Endothelial cell of umbilical vein (primary cell): ENCODE data around the gene RAB43. TPM values are rescaled to one million over a fixed set of nuclear protein-coding genes. Genes with fewer than 3 reads are reported as not detected.

ENCODE experiments used
- BruUV-seq: library from RNA; stranded (reverse); fragments of 400-500 nt; replicated peaks from 2 replicates; lab custom pipeline; 2021; lab: Mats Ljungman, UMichigan
- CTCF ChIA-PET: fragments of 300-600, 350-600 bp; sonication (Branson Sonifier 250); formaldehyde crosslinking; loops from one replicate; lab custom pipeline; 2021; ENCODE audit warnings: antibody characterized with exemption, inconsistent platforms; lab: Charles Lee
- POLR2A ChIA-PET: fragments of 300-600, 350-600 bp; sonication (Branson Sonifier 250); formaldehyde crosslinking; loops from one replicate; lab custom pipeline; 2021; ENCODE audit warnings: antibody characterized with exemption, inconsistent platforms; lab: Charles Lee
- DNase-seq: peaks from one replicate; pipeline ENCODE4 v3.0.0-alpha.2; 2011; ENCODE audit warnings: low read depth, low spot score
- FAIRE-seq: peaks from 2 replicates; lab custom pipeline; 2011; peaks lifted over from hg19 to GRCh38; lab: Jason Lieb, UNC
- H2AFZ ChIP-seq: 2 replicates; pipeline ENCODE4 v1.6.0; 2012; ENCODE audit warnings: low read depth, low read length, control low read depth, inconsistent platforms
- H3K27ac ChIP-seq: 2 replicates; pipeline ENCODE4 v1.5.1; 2011; ENCODE audit warnings: low read depth, mild to moderate bottlenecking, control low read depth, low read length, moderate library complexity; ENCODE audit not compliant: insufficient read depth
- H3K27me3 ChIP-seq, 2 experiments: 2 replicates each; pipeline versions ENCODE4 v1.6.0 to v1.6.1; 2011; ENCODE audit warnings: low read length in 2 of 2, mixed read lengths in 1 of 2; ENCODE audit not compliant: control insufficient read depth in 2 of 2, insufficient read depth in 2 of 2
- H3K36me3 ChIP-seq, 2 experiments: 2 replicates in 1 of 2; 3 replicates in 1 of 2; pipeline ENCODE4 v1.5.1; 2011; ENCODE audit warnings: low read length in 2 of 2, mild to moderate bottlenecking in 1 of 2, moderate library complexity in 1 of 2; ENCODE audit not compliant: control insufficient read depth in 2 of 2, insufficient read depth in 2 of 2; ENCODE audit errors: extremely low read depth in 1 of 2
- H3K4me1 ChIP-seq: 3 replicates; pipeline ENCODE4 v1.5.1; 2011; ENCODE audit warnings: mild to moderate bottlenecking, low read length; ENCODE audit not compliant: control insufficient read depth, insufficient read depth; ENCODE audit errors: extremely low read depth
- H3K4me2 ChIP-seq: 2 replicates; pipeline ENCODE4 v1.6.1; 2011; ENCODE audit warnings: low read length, control low read depth, mixed read lengths; ENCODE audit not compliant: insufficient read depth
- H3K4me3 ChIP-seq, 3 experiments: fragments of 200-600 bp in 1 of 3; sonication (generic), shearing (Covaris generic) in 1 of 3; replicated peaks in 1 of 3; 2 replicates each; pipeline ENCODE4 v1.5.1; 2011 to 2016; ENCODE audit warnings: control low read depth in 3 of 3, low read length in 3 of 3, mild to moderate bottlenecking in 2 of 3, inconsistent platforms in 1 of 3, low read depth in 1 of 3, moderate library complexity in 1 of 3; ENCODE audit not compliant: insufficient read depth in 1 of 3
- H3K79me2 ChIP-seq: 2 replicates; pipeline ENCODE4 v1.6.0; 2012; ENCODE audit warnings: low read length, inconsistent platforms; ENCODE audit not compliant: control insufficient read depth, insufficient read depth
- H3K9ac ChIP-seq: replicated peaks from 2 replicates; pipeline ENCODE3; 2011; ENCODE audit warnings: low read length, control low read depth; ENCODE audit not compliant: insufficient read depth; ENCODE audit errors: extremely low read depth
- H3K9me1 ChIP-seq: replicated peaks from 3 replicates; pipeline ENCODE4 v1.6.0; 2011; ENCODE audit warnings: mild to moderate bottlenecking, low read length; ENCODE audit not compliant: control insufficient read depth, insufficient read depth; ENCODE audit errors: extremely low read depth
- H3K9me3 ChIP-seq: replicated peaks from 2 replicates; pipeline ENCODE4 v1.5.1; 2012; ENCODE audit warnings: low read length, inconsistent platforms; ENCODE audit not compliant: control insufficient read depth, insufficient read depth
- H4K20me1 ChIP-seq: replicated peaks from 2 replicates; pipeline ENCODE3; 2011; ENCODE audit warnings: mild to moderate bottlenecking, low read length; ENCODE audit not compliant: control insufficient read depth, insufficient read depth; ENCODE audit errors: extremely low read depth
- FOS ChIP-seq: IDR thresholded peaks from 2 replicates; pipeline ENCODE4 v1.6.1; 2011; ENCODE audit warnings: mild to moderate bottlenecking, low read length, moderate library complexity, borderline replicate concordance; ENCODE audit not compliant: insufficient read depth
- GATA2 ChIP-seq: IDR thresholded peaks from 2 replicates; pipeline ENCODE4 v1.7.0; 2011; ENCODE audit warnings: low read depth, mild to moderate bottlenecking, moderate library complexity, mixed read lengths, low read length; ENCODE audit not compliant: insufficient read length, insufficient read depth
- JUN ChIP-seq: IDR thresholded peaks from 2 replicates; pipeline ENCODE4 v1.6.1; 2011; ENCODE audit warnings: borderline replicate concordance, low read depth; ENCODE audit not compliant: insufficient read length, insufficient read depth
- MYC ChIP-seq: IDR thresholded peaks from one replicate; pipeline ENCODE4 v1.6.1; 2011; ENCODE audit warnings: mild to moderate bottlenecking, low read depth, low read length
- POLR2A ChIP-seq: IDR thresholded peaks from 2 replicates; pipeline ENCODE4 v1.6.1; 2012; ENCODE audit warnings: low read depth, mild to moderate bottlenecking, control low read depth, low read length
- POLR2AphosphoS5 ChIP-seq: IDR thresholded peaks from 2 replicates; pipeline ENCODE4 v1.6.1; 2012; ENCODE audit warnings: low read depth, mild to moderate bottlenecking, control low read depth, low read length, moderate library complexity; ENCODE audit not compliant: insufficient read depth
- dilution Hi-C: fragments of 300-500 bp; cut with MboI; formaldehyde crosslinking; loops from one replicate; pipeline ENCODE4 v1.15.0; 2019; ENCODE audit warnings: low sequenced_read_pairs; ENCODE audit not compliant: extremely low pct_ligation_motif_present
- intact Hi-C: fragments of 100-400 bp; cut with micrococcal nuclease; formaldehyde crosslinking; loops from one replicate; pipeline ENCODE4 v1.10.0; 2022
- polyA plus RNA-seq, 4 experiments: library from polyadenylated mRNA; depleted of rRNA in 3 of 4; stranded (reverse) in 3 of 4; unstranded in 1 of 4; fragments of >200 nt; gene quantifications; 2 replicates each; pipeline versions ENCODE4 v1.2.1 to v1.2.3, GENCODE V29; 2011 to 2012; ENCODE audit warnings: missing spikeins in 1 of 4
- total RNA-seq: library from RNA; stranded (reverse); gene quantifications from 2 replicates; pipeline ENCODE4 v1.2.3, GENCODE V29; 2021
- TF ChIP-seq, protein P1 (sequence below), 2 donors: IDR thresholded peaks; 1 replicate in 1 of 2; 2 replicates in 1 of 2; pipeline ENCODE4 v1.5.1; 2011; ENCODE audit warnings: low read length in 2 of 2, mild to moderate bottlenecking in 2 of 2, moderate library complexity in 2 of 2, control low read depth in 1 of 2, inconsistent platforms in 1 of 2, low read depth in 1 of 2; ENCODE audit not compliant: insufficient read depth in 1 of 2; ENCODE audit errors: extremely low read depth in 1 of 2
- TF ChIP-seq, protein P2 (sequence below): IDR thresholded peaks from 2 replicates; pipeline ENCODE4 v1.6.1; 2011; ENCODE audit not compliant: insufficient read depth, insufficient read length

Gene RAB43
- total and polyA plus RNA-seq, 2 donors (not counting 3 experiments of a cell fraction or from before 2014, with no cell fraction given), result 18.5 to 31.5 TPM

DNA sequence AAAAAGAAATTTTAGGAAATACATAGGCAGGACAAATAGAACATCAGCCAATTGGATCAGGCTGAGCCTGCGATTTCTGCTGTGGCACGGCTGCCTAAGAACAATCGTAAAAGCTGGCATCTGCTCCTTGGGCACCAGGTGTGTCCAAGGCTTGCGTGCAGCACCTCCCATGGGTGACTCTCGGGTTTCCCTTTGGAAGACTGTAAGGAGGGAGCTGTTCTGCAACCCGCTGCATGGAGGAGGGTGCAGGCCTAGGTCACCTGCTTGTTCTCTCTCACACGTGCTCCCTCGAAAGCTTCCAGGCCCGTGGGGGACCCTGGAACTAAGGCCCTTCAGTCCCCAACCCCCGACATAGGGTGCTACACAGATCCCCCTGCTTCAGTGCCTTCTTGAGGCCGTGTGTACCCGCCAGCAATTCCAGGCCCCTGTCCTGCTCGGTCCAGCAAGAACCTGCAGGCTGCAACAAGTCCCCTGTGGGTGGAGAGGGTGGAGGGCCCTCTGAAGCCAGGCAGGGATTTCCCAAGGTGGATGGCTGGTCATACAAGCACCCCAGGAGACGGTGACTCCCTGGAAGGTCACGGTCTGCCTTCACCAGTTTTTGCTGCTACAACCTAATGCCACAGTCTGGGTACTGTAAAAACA is 57.6 kb downstream of the RAB43 start:
- H3K9ac ChIP-seq, result no peak overlapping the region
- H3K9me1 ChIP-seq, result no peaks in the 10 kb centered on the region
- TF ChIP-seq, protein P1, sequence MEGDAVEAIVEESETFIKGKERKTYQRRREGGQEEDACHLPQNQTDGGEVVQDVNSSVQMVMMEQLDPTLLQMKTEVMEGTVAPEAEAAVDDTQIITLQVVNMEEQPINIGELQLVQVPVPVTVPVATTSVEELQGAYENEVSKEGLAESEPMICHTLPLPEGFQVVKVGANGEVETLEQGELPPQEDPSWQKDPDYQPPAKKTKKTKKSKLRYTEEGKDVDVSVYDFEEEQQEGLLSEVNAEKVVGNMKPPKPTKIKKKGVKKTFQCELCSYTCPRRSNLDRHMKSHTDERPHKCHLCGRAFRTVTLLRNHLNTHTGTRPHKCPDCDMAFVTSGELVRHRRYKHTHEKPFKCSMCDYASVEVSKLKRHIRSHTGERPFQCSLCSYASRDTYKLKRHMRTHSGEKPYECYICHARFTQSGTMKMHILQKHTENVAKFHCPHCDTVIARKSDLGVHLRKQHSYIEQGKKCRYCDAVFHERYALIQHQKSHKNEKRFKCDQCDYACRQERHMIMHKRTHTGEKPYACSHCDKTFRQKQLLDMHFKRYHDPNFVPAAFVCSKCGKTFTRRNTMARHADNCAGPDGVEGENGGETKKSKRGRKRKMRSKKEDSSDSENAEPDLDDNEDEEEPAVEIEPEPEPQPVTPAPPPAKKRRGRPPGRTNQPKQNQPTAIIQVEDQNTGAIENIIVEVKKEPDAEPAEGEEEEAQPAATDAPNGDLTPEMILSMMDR (IDR thresholded peaks at IDR 0.05; ENCODE audit: extremely low read depth in 1 of 2, insufficient read depth in 1 of 2, low read depth in 1 of 2, low read length in 2 of 2), result no peak
- H3K4me1 ChIP-seq, result no peaks in the 10 kb centered on the region
- H3K4me2 ChIP-seq, result no peak overlapping the region
- dilution Hi-C loops (no loop called here), intact Hi-C loops (no loop called here)
- H2AFZ ChIP-seq, result no peak overlapping the region
- H3K79me2 ChIP-seq, result no peaks in the 10 kb centered on the region
- no TSS peak for BruUV-seq
- no peaks in the 10 kb centered on the region for H3K36me3 ChIP-seq
- H4K20me1 ChIP-seq, result no peaks in the 10 kb centered on the region
- CTCF ChIA-PET, result interaction anchor here (2.7 kb wide), 1 partner anchor 10 kb away, joined by 13 read pairs; no protein-coding TSS in a partner anchor
- POLR2A ChIA-PET, result no interaction called here
- FAIRE-seq, result no peak
- H3K9me3 ChIP-seq, result no peaks in the 10 kb centered on the region
- H3K27me3 ChIP-seq, result no peaks in the 10 kb centered on the region
- no peak overlapping the region for H3K27ac ChIP-seq
- DNase-seq, result no peak
- H3K4me3 ChIP-seq, result no peak overlapping the region

DNA sequence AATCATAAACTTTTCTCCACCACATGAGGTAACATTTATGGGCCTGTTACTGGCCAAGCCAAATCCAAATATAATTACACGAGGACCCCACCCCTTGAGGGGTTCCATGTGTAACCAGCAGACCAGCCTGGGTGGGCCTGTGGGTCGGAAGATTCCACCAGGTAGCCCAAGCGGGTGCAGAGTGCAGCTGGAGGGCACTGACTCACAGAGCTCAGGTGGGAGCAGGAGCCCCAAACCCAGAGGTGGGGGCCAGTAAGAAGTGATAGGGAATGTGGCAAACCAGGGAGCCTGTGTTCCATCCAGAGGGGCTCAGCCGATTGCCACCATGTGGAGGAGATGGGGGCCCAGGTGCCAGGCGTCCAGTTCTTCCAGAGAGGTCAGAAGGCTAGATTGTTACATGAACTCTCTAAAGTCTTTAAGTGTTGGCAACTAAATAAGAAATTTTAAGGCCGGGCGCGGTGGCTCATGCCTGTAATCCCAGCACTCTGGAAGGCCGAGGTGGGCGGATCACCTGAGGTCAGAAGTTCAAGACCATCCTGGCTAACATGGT is 58.4 kb downstream of the RAB43 start:
- no TSS peak for BruUV-seq
- Histone ChIP-seq H3K4me3 (no peak overlapping the region), H3K4me2 (no peak overlapping the region), H3K9me3 (no peaks in the 10 kb centered on the region), H3K79me2 (no peaks in the 10 kb centered on the region), H3K27me3 (no peaks in the 10 kb centered on the region), H3K27ac (no peak overlapping the region), H4K20me1 (no peaks in the 10 kb centered on the region), H3K9me1 (no peaks in the 10 kb centered on the region), H3K4me1 (no peaks in the 10 kb centered on the region), H3K9ac (no peak overlapping the region), H2AFZ (no peak overlapping the region), H3K36me3 (no peaks in the 10 kb centered on the region)
- TF ChIP-seq FOS (no peak), POLR2AphosphoS5 (no peak), MYC (no peak), GATA2 (no peak), POLR2A (no peak), JUN (no peak)
- TF ChIP-seq, protein P2, sequence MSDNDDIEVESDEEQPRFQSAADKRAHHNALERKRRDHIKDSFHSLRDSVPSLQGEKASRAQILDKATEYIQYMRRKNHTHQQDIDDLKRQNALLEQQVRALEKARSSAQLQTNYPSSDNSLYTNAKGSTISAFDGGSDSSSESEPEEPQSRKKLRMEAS, result no peak
- dilution Hi-C loops (no loop called here), intact Hi-C loops (no loop called here)
- no peak for DNase-seq
- no peak for FAIRE-seq
- ChIA-PET POLR2A (no interaction called here), CTCF (interaction anchor here (1.4 to 2.7 kb wide), 2 partner anchors 9 to 10 kb away, joined by 3 to 13 read pairs; no protein-coding TSS in a partner anchor)
